ENCODE measurements around the gene TBX2. TPM values are rescaled to one million over a fixed set of nuclear protein-coding genes. Genes with fewer than 3 reads are reported as not detected.
A peak's percentile ranks its signal among the peaks of the same experiment; 100 is the strongest.

The TBX2 gene
- total RNA-seq, 1 experiment from 2014 or later = 42.7 TPM

DNA sequence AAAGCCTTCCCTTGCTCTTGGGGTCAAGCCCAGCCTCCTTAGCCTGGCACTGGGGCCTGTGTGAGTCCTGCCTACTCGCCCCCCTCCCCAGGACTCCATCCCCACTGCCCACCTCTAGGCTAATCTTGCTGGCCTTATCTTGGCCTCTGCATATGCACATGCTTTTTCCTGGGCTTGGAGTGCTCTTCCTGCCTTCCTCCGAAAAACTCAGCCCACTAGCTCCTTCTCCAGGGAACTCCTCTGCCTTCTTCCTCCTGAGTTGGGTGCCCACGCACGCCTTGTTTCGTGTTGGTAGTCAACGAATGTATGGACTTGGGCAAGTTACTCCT lies 16.5 kb downstream of the TBX2 start:
- H3K36me3 ChIP-seq = no peaks in the 10 kb centered on the region
- H3K27me3 ChIP-seq = no peaks in the 10 kb centered on the region
- no peaks in the 10 kb centered on the region for H3K4me1 ChIP-seq
- H3K4me3 ChIP-seq = no peak overlapping the region
- DNase-seq = no peak
- H3K27ac ChIP-seq = no peak overlapping the region
- no peaks in the 10 kb centered on the region; the same call in 1 of the 2 replicates for H3K9me3 ChIP-seq (replicated peaks)

DNA sequence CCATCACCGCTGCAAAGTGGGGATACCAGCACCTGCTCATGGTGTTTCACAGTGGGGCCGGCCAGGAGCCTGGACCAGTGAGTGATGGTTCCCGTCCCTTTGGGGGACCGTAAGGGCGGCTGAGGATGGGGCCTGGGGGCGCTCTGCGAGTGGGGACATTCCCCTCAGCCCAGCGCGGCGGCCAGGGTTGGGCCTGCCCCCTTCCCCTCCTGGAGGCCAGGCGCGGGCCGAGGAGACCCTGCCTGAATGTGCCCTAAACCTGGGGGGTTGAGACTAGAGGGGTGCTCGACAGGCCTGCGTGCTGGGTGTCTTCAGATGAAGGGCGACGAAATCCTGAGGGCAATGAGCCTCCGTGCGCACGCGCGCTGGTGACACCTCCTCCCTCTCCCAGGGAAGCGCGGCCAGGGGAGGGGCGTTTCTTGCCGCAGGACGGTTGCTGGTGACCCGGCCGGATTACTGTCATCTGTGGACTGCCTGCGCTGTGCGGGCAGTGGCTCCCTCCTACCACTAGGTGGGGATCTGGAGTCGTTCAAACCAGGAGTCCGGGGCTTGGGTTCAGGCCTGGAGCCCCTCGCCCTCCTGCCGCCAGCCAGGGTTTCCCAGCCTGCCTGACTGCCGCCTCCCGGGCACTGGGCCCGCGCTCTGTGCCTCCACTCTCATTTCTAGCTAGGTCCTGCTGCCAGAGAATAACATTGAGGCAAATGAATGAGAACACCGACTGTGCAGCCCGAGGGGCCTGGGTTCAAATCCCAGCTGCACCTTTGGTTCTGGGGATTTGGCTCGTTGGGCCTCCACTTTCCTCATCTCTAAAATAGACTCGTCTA lies 17.1 kb downstream of the TBX2 start:
- Histone ChIP-seq H3K9me3 (replicated peaks) (no peaks in the 10 kb centered on the region; the same call in 1 of the 2 replicates), H3K27me3 (no peaks in the 10 kb centered on the region), H3K27ac (no peak overlapping the region), H3K4me1 (no peaks in the 10 kb centered on the region), H3K4me3 (no peak overlapping the region), H3K36me3 (no peaks in the 10 kb centered on the region)
- peak; percentile 90 to 94 for DNase-seq

DNA sequence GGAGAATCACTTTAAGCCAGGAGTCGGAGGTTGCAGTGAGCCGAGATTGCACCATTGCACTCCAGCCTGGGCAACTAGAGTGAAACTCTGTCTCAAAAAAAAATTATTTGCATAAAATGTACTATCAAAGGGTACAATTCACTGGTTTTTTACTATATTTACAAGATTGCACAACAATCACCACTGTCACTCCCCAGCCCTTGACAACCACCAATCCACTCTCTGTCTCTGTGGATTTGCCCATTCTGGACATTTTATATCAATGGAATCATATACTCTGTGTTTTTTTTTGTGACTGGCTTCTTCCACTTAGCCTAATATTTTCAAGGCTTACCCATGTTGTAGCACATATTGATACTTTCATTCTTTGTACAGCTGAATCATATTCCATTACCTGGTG lies 18.8 kb downstream of the TBX2 start:
- H3K27ac ChIP-seq = no peak overlapping the region
- no peak overlapping the region for H3K4me3 ChIP-seq
- no peaks in the 10 kb centered on the region for H3K4me1 ChIP-seq
- H3K27me3 ChIP-seq = no peaks in the 10 kb centered on the region
- DNase-seq = no peak
- H3K36me3 ChIP-seq = no peaks in the 10 kb centered on the region
- no peaks in the 10 kb centered on the region; the same call in 1 of the 2 replicates for H3K9me3 ChIP-seq (replicated peaks)

DNA sequence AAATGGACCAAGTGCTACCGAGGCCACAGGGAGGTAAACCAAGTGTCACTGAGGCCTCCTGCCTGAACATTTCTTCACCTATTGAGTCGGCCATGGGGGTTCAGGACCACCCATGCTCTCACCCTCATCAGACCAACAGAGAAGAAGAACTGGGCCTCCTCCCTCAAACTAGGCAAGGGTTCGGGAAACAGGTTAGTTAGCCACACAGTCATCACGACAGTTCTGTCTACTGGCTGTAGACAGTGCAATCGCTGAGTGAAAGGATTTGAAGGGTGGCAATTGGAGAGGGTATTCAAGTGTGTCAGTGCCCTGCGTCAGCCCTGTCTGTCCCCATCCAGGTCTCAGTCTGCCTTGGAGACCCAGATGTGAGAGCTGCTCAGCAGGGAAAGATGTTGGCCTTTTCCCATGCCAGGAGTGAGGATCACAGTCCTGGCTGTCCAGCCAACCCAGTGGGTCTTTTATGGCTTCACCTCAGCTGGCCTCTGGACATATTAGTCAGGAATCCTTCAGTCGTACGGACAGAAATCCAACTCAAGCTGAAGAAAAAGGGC lies 19.9 kb downstream of the TBX2 start:
- Histone ChIP-seq H3K4me3 (no peak overlapping the region), H3K9me3 (replicated peaks) (no peaks in the 10 kb centered on the region), H3K36me3 (no peaks in the 10 kb centered on the region), H3K4me1 (no peaks in the 10 kb centered on the region), H3K27ac (no peak overlapping the region), H3K27me3 (no peaks in the 10 kb centered on the region)
- DNase-seq = no peak

DNA sequence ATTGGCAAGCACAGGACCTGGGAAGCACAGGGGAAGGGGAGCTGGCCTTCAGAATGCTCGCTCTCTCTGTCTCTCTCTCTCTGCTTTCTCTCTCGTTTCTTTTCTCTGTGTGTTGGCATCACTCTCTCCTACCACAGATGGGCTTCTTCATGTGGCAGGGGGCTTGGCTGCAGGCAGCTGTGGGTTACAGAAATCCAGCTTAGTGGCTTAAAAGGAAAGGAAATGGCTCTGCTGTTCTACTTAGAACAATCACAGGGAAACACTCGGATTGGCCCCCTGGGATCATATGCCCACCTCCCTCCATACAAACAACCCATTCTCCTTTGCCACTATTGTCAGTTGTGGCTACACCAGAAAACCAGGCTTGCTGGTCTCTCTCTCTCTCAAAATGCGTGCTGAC lies 20.4 kb downstream of the TBX2 start:
- H3K4me1 ChIP-seq = no peaks in the 10 kb centered on the region
- H3K36me3 ChIP-seq = no peaks in the 10 kb centered on the region
- H3K9me3 ChIP-seq (replicated peaks) = no peaks in the 10 kb centered on the region
- no peak overlapping the region for H3K4me3 ChIP-seq
- no peaks in the 10 kb centered on the region for H3K27me3 ChIP-seq
- H3K27ac ChIP-seq = no peak overlapping the region
- DNase-seq = no peak

DNA sequence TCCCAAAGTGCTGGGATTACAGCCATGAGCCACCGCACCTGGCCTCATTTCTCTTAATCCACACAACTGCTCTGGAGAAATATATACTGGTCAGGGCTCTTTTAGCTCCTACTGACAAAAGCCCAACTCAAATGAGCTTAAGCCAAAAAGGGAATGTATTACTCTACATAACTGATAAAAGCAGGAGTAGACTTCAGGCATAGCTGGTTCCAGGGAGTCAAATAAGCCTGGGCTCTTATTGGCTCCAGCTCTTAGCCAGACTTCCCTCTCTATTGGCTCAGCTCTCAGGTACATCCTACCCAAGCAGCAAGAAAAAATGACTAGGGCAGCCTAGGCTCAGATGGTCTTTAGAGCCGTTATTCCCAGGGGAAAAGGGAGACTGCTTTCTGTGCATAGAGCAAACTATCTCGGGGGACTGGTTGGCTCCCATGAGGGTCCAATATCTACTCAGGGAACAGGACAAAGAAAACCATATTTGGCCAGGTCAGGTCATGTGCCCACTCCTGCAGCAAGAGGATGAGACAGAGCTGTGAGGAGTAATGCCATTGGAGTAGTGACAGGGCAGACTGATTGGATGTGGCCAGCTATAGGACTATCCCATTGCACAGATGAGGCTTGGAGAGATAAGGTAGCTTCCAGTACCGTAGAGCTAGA lies 21.2 kb downstream of the TBX2 start:
- no peak for DNase-seq
- H3K27me3 ChIP-seq = no peaks in the 10 kb centered on the region
- H3K4me1 ChIP-seq = no peaks in the 10 kb centered on the region
- H3K27ac ChIP-seq = no peak overlapping the region
- no peaks in the 10 kb centered on the region for H3K9me3 ChIP-seq (replicated peaks)
- no peak overlapping the region for H3K4me3 ChIP-seq
- no peaks in the 10 kb centered on the region for H3K36me3 ChIP-seq

DNA sequence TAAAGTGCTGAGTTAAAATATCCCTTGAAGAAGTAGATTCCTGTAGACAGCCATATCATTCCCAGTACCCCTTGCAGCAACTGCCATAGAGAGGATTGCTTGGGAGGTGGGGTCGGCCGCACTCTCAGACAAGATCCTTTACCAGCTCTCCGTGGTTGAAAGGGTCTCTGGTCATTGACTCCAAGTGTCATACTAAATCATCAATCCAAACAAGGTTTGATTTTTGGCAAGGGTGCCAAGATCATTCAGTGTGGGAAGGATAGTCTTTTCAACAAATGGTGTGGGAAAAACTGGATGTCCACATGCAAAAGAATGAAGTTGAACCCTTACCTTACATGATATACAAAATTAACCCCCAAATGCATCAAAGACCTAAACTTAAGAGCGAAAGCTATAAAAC lies 21.8 kb downstream of the TBX2 start:
- H3K4me1 ChIP-seq = no peaks in the 10 kb centered on the region

DNA sequence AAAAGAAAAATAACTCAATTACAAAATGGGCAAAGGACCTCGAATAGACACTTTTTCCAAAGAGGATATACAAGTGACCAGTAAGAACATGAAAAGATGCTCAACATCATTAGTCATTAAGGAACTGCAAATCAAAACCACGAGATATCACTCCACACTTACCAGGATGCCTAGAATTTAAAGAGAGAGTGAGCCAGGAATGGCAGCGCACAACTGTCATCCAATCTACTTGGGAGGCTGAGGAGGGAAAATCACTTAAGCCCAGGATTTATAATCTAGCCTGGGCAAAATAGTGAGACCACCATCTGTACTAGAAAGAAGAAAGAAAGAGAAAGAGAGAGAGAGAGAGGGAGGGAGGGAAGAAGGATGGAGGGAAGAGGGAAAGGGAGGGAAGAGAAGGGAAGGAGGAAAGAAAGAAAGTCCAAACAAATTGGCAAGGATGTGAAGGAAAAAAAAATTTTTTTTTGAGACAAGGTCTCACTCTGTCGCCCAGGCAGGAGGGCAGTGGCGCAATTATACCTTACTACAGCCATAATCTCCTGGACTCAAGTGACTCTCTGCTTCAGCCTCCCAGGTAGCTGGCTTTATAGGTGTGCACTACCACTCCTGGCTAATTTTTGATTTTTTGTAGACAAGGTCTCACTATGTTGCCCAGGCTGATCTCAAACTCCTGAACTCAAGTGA lies 22.6 kb downstream of the TBX2 start:
- Histone ChIP-seq H3K9me3 (replicated peaks) (no peaks in the 10 kb centered on the region), H3K27ac (no peak overlapping the region), H3K36me3 (no peaks in the 10 kb centered on the region), H3K27me3 (no peaks in the 10 kb centered on the region), H3K4me3 (no peak overlapping the region), H3K4me1 (no peaks in the 10 kb centered on the region)
- DNase-seq = no peak

More for the DNA sequence above, 21.8 kb downstream of the TBX2 start:
- no peak overlapping the region for H3K4me3 ChIP-seq
- no peaks in the 10 kb centered on the region for H3K27me3 ChIP-seq
- no peaks in the 10 kb centered on the region for H3K9me3 ChIP-seq (replicated peaks)
- DNase-seq = no peak
- H3K27ac ChIP-seq = no peak overlapping the region
- no peaks in the 10 kb centered on the region for H3K36me3 ChIP-seq

DNA sequence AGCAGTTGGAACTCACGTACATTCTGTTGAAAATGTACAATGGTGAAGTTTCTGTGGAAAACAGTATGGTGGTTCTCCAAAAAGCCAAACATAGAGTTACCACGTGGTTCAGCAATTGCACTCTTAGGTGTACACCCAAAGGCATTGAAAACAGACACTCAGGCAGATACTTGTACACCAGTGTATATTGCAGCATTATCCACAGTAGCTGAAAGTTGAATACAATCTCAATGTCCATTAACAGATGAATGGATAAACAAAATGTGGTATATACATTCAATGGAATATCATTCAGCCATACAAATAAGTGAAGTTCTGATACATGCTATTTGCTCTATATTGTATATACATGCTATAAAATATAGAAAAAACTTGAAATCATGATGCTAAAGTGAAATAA lies 23.2 kb downstream of the TBX2 start:
- Histone ChIP-seq H3K4me1 (no peaks in the 10 kb centered on the region), H3K27ac (no peak overlapping the region), H3K36me3 (no peaks in the 10 kb centered on the region), H3K27me3 (no peaks in the 10 kb centered on the region), H3K9me3 (replicated peaks) (no peaks in the 10 kb centered on the region), H3K4me3 (no peak overlapping the region)
- no peak for DNase-seq

DNA sequence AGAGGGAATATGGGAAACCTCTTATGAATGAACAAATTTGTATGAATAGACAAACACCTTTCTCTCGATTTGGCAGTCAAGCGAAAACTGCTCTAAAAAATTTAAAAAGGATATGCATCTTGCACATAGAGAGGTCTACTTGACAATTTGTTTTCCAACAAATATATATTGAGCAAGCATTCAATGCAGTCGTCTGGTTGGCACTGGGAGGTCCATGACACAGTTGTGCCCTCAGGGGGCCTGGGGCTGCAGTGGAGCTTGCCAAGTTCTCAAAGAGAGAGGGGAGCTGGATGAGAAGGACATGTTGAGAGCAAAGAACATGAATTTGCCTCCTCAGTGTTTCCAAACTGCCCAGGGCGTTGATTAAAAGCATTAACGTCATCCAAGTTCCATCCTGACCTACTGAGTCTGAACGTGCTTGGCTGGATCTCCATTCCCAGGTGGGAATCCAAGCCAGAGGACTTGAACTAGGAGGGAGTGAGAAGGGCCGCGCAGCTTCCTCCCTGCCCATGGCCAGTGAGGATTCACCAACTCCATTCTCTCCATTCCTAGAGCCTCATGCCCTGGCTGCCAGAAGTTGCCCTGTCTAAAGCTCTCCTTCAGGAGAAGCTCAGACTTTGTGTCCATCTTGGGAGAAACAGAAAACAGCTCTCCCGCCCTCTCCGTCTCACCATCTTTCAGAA lies 24.5 kb downstream of the TBX2 start:
- no peak overlapping the region for H3K27ac ChIP-seq
- H3K4me3 ChIP-seq = no peak overlapping the region
- H3K4me1 ChIP-seq = no peaks in the 10 kb centered on the region
- no peaks in the 10 kb centered on the region for H3K36me3 ChIP-seq
- H3K9me3 ChIP-seq (replicated peaks) = peaks cover 6% of the 10 kb centered on the region; the same call in 1 of the 2 replicates
- DNase-seq = no peak
- H3K27me3 ChIP-seq = no peaks in the 10 kb centered on the region

DNA sequence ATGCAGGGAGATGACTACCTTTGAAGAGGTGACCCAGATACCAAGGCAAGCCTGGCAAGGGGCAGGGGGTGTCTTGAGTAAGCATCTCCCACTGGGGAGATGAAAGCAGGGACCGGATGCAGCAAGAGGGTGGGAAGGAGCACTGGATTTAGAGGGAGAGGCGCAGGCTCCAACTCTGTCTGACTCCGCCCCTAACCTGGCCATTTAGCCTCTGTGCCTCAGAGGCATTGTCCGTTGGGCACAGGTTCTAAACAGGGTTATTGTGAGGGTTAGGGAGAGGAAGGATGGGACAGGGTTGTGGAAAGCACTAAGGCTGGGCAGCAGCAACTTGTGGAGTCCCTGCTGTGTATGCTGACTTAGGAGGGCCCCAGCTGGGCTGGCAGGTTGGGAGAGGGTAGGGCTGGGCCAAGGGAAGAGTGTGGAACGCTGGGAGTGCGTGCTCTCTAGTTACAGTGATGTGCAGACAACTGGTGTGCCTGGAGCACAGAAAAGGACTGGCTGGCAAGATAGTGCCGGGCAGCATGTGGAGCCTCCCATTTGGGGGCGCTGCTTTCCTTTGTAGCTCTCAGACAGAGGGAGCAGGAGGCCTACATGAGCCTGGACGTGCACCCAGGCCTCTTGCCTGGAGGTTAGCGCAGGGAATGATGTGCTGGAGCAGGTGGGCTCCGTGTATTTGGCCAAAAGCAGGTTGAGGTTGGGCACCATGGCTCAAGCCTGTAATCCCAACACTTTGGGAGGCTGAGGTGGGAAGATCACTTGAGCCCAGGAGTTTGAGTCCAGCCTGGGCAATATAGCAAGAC lies 26.2 kb downstream of the TBX2 start:
- H3K27ac ChIP-seq = no peak overlapping the region
- DNase-seq = peak; percentile 61 to 73
- H3K4me1 ChIP-seq = no peaks in the 10 kb centered on the region
- no peaks in the 10 kb centered on the region for H3K27me3 ChIP-seq
- no peaks in the 10 kb centered on the region for H3K36me3 ChIP-seq
- H3K9me3 ChIP-seq (replicated peaks) = peaks cover 6% of the 10 kb centered on the region; the same call in 1 of the 2 replicates
- no peak overlapping the region for H3K4me3 ChIP-seq

DNA sequence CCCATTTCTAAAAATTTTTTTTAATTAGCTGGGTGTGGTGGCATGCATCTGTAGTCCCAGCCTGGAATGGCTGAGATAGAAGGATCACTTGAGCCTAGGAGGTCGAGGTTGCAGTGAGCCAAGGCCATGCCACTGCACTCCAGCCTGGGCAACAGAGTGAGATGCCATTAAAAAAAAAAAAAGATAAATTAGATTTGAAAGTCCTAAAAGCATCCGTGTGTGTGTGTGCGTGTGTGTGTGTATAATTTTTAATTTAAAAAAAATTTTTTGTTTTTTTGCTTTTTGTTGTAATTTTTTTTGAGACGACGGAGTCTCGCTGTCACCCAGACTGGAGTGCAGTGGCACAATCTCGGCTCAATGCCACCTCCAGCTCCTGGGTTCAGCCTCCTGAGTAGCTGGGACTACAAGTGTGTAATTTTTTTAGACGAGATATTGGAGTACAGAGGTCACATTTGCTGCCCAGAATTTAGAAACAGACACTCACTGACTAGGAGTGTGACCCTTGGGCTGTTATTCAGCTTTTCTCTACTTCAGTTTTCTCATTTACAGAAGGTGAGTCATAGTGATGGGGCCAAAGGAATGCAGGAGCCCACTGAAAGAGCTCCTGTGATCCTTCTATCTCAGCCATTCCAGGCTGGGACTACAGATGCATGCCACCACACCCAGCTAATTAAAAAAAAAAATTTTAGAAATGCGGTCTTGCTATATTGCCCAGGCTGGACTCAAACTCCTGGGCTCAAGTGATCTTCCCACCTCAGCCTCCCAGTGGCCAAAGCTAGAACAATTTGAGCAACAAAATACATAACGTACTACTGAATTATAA lies 27.1 kb downstream of the TBX2 start:
- DNase-seq = no peak
- H3K36me3 ChIP-seq = no peaks in the 10 kb centered on the region
- H3K4me1 ChIP-seq = no peaks in the 10 kb centered on the region

DNA sequence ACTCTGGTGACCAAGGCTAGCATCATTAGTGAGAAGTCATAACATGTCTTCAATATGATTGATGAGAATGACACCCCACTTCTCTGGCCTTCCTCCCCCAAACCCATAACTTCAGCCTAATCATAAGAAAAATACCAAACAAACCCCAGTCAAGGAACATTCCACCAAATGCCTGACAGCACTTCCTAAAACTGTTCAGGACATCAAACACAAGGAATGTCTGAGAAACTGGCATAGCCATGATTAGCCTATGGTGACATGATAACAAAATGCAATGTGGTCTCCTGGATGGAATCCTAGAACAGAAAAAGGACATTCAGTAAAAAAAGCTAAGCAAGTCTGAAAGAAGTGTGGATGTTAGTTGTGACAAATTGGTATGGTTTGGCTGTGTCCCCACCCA lies 27.9 kb downstream of the TBX2 start:
- H3K4me3 ChIP-seq = no peak overlapping the region
- H3K9me3 ChIP-seq (replicated peaks) = peaks cover 11% of the 10 kb centered on the region
- H3K27me3 ChIP-seq = no peaks in the 10 kb centered on the region
- no peaks in the 10 kb centered on the region for H3K4me1 ChIP-seq
- no peaks in the 10 kb centered on the region for H3K36me3 ChIP-seq
- no peak overlapping the region for H3K27ac ChIP-seq
- DNase-seq = no peak

More for the DNA sequence above, 27.1 kb downstream of the TBX2 start:
- no peaks in the 10 kb centered on the region for H3K27me3 ChIP-seq
- H3K4me3 ChIP-seq = no peak overlapping the region
- H3K27ac ChIP-seq = no peak overlapping the region
- peaks cover 9% of the 10 kb centered on the region for H3K9me3 ChIP-seq (replicated peaks)

All from SJCRH30 (cell line).